ENCODE results near the gene ZNF653. TPM values are rescaled to one million over a fixed set of nuclear protein-coding genes. Genes with fewer than 3 reads are reported as not detected.
A peak's percentile ranks its signal among the peaks of the same experiment; 100 is the strongest.

Gene ZNF653
- total and polyA plus RNA-seq, 2 donors (not counting 3 experiments of a cell fraction or from before 2014, with no cell fraction given): 7.0 to 8.7 TPM

DNA sequence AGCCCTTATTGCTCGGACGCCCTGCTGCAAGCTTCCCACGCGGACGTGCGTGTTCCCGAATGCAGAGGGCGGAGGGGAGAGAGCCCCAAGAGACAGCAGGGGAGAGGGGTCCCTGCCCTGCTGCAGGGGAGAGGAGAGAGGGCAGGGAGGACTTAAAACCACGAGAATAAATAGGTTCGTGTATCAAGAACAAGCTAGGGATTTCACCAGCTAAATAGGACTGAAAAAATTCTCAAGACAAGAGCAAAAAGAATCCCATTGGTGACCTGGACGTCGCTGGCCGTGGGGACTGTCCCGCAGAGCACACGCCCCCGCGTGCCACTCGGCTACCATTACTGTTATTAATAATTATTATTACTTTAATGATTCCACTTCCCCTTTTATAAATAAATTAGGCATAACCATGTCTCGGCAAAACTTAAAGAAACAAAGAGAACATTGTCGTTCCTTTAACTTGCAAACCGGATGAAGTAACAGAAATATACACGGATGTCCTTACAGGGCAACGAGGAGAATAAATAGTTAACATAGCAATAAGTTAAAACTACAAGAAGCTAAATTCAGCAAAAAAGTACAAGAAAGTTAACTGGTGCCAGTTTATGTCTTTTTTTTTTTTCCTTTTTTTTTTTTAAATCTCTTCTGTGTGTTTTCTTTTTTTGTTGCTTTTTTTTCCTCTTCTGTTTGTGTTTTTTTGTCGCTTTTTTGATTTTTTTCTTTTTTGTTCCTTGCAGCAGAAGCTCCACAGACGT lies 53.6 kb downstream of the ZNF653 start:
- FAIRE-seq: peak; percentile 67
- Histone ChIP-seq H3K79me2 (ENCODE audit: control insufficient read depth, insufficient read depth, low read length) (no peaks in the 10 kb centered on the region), H3K27me3 (ENCODE audit: control insufficient read depth in 2 of 2, insufficient read depth in 2 of 2, low read length in 2 of 2) (no peaks in the 10 kb centered on the region), H3K9ac (replicated peaks; ENCODE audit: extremely low read depth, insufficient read depth, low read length) (no peak overlapping the region), H3K36me3 (ENCODE audit: control insufficient read depth in 2 of 2, extremely low read depth in 1 of 2, insufficient read depth in 2 of 2, low read length in 2 of 2) (peaks cover 2 to 12% of the 10 kb centered on the region in 2 experiments), H2AFZ (ENCODE audit: low read depth, low read length) (no peak overlapping the region), H3K4me2 (ENCODE audit: insufficient read depth, low read length) (no peak overlapping the region), H3K4me3 (replicated peaks in 1 of 3; ENCODE audit: insufficient read depth in 1 of 3, low read depth in 1 of 3, low read length in 3 of 3) (no peak overlapping the region), H3K9me3 (replicated peaks; ENCODE audit: control insufficient read depth, insufficient read depth, low read length) (no peaks in the 10 kb centered on the region), H3K27ac (ENCODE audit: insufficient read depth, low read depth, low read length) (no peak overlapping the region), H4K20me1 (replicated peaks; ENCODE audit: control insufficient read depth, extremely low read depth, insufficient read depth, low read length) (no peaks in the 10 kb centered on the region), H3K9me1 (replicated peaks; ENCODE audit: control insufficient read depth, extremely low read depth, insufficient read depth, low read length) (no peaks in the 10 kb centered on the region), H3K4me1 (ENCODE audit: control insufficient read depth, extremely low read depth, insufficient read depth, low read length) (no peaks in the 10 kb centered on the region)
- dilution Hi-C loops (cut with MboI; ENCODE audit: extremely low pct_ligation_motif_present, low sequenced_read_pairs) (no loop called here), intact Hi-C loops (cut with micrococcal nuclease) (no loop called here)
- DNase-seq (ENCODE audit: low read depth, low spot score): no peak
- CTCF ChIA-PET: interaction anchor here (0.6 to 1.8 kb wide), 6 partner anchors 16 to 158 kb away, joined by 3 to 9 read pairs (median 4); no protein-coding TSS in a partner anchor
- POLR2A ChIA-PET: interaction anchor here (0.6 to 0.8 kb wide), 3 partner anchors 69 to 112 kb away, joined by 3 to 6 read pairs (median 3); no protein-coding TSS in a partner anchor
- TF ChIP-seq, protein P1, sequence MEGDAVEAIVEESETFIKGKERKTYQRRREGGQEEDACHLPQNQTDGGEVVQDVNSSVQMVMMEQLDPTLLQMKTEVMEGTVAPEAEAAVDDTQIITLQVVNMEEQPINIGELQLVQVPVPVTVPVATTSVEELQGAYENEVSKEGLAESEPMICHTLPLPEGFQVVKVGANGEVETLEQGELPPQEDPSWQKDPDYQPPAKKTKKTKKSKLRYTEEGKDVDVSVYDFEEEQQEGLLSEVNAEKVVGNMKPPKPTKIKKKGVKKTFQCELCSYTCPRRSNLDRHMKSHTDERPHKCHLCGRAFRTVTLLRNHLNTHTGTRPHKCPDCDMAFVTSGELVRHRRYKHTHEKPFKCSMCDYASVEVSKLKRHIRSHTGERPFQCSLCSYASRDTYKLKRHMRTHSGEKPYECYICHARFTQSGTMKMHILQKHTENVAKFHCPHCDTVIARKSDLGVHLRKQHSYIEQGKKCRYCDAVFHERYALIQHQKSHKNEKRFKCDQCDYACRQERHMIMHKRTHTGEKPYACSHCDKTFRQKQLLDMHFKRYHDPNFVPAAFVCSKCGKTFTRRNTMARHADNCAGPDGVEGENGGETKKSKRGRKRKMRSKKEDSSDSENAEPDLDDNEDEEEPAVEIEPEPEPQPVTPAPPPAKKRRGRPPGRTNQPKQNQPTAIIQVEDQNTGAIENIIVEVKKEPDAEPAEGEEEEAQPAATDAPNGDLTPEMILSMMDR (IDR thresholded peaks at IDR 0.05; ENCODE audit: extremely low read depth in 1 of 2, insufficient read depth in 1 of 2, low read depth in 1 of 2, low read length in 2 of 2): no peak
- TF ChIP-seq FOS (IDR thresholded peaks at IDR 0.05; ENCODE audit: borderline replicate concordance, insufficient read depth, low read length) (no peak), EZH2 (IDR thresholded peaks at IDR 0.05; ENCODE audit: borderline replicate concordance, low read depth, low read length, severe bottlenecking) (no peak), JUN (IDR thresholded peaks at IDR 0.05; ENCODE audit: borderline replicate concordance, insufficient read depth, insufficient read length, low read depth) (no peak)
- no TSS peak for BruUV-seq (replicated peaks)
